Measurements from ENCODE around the gene UBALD2. TPM values are rescaled to one million over a fixed set of nuclear protein-coding genes. Genes with fewer than 3 reads are reported as not detected.

Gene UBALD2
- polyA plus RNA-seq, 2 of the 4 experiments (the other 2 are of a cell fraction), result 12.8 to 21.5 TPM

GRCh38 chr17:76263896-76264295 lies 1.3 kb upstream of the UBALD2 start:
- H3K4me3 ChIP-seq, result no peak overlapping the region
- no peaks in the 10 kb centered on the region for H3K9me3 ChIP-seq
- H3K27ac ChIP-seq, result peak overlapping the region; percentile 67 to 76; a peak in 4 of 6 replicates
- ChIA-PET POLR2A (interaction anchor here (1.4 to 1.5 kb wide), 2 partner anchors 9 to 12 kb away, joined by 7 to 17 read pairs; no protein-coding TSS in a partner anchor), CTCF (interaction anchor here (0.8 to 7.8 kb wide), 10 partner anchors 9 to 259 kb away, joined by 3 to 101 read pairs (median 4); partner anchors contain the start of gene RNF157)
- H3K4me1 ChIP-seq, result peaks cover 25% of the 10 kb centered on the region
- H3K4me2 ChIP-seq, result peak overlapping the region; percentile 78; the same call in 1 of the 3 replicates
- ATAC-seq (no peak), DNase-seq (ENCODE audit: low read depth in 1 of 2, low spot score in 1 of 2) (no peak), FAIRE-seq (no peak)
- TF ChIP-seq NFE2L2 (conservative IDR thresholded peaks at IDR 0.05; ENCODE audit: low read length) (no peak), MAX (IDR thresholded peaks at IDR 0.05) (no peak), ZNF302 (CRISPR knock-in tag; IDR thresholded peaks at IDR 0.05) (no peak)
- 89% methylated on average over 5 of the region's 5 CpGs for WGBS (ENCODE audit: missing lambda C conversion rate)

GRCh38 chr17:76264425-76264754 lies 758 bp upstream of the UBALD2 start:
- POLR2A ChIA-PET, result interaction anchor here (0.6 to 1.5 kb wide), 23 partner anchors 10 to 410 kb away, joined by 3 to 17 read pairs (median 4); partner anchors contain the start of genes ACOX1, FBF1, PRPSAP1 and RNF157
- peak overlapping the region; percentile 78 for H3K4me2 ChIP-seq
- H3K27ac ChIP-seq, result peak overlapping the region; percentile 67 to 76
- peaks cover 25% of the 10 kb centered on the region for H3K4me1 ChIP-seq
- 60% methylated on average over 9 of the region's 9 CpGs for WGBS (ENCODE audit: missing lambda C conversion rate)
- H3K4me3 ChIP-seq, result peak overlapping the region; percentile 23
- ATAC-seq (no peak), FAIRE-seq (no peak), DNase-seq (ENCODE audit: low read depth in 1 of 2, low spot score in 1 of 2) (no peak)
- TF ChIP-seq CBX2 (IDR thresholded peaks at IDR 0.05; ENCODE audit: borderline replicate concordance, low read depth) (no peak), ZC3H11A (IDR thresholded peaks at IDR 0.05) (no peak), CHD4 (IDR thresholded peaks at IDR 0.05; ENCODE audit: borderline replicate concordance) (no peak), MAX (IDR thresholded peaks at IDR 0.05) (no peak), MAFK (IDR thresholded peaks at IDR 0.05; ENCODE audit: partially characterized antibody) (no peak), MYC (IDR thresholded peaks at IDR 0.05; ENCODE audit: borderline replicate concordance, low read length) (no peak), HEYL (CRISPR knock-in tag; IDR thresholded peaks at IDR 0.05) (no peak), EHMT2 (IDR thresholded peaks at IDR 0.05; ENCODE audit: low read depth) (no peak), RNF2 (IDR thresholded peaks at IDR 0.05; ENCODE audit: borderline replicate concordance, low read depth) (no peak), KDM1A (IDR thresholded peaks at IDR 0.05; ENCODE audit: low read depth) (no peak), HES2 (IDR thresholded peaks at IDR 0.05) (no peak), CTCF (IDR thresholded peaks at IDR 0.05) (no peak)
- CTCF ChIA-PET, result interaction anchor here (0.6 to 7.8 kb wide), 11 partner anchors 8 to 409 kb away, joined by 3 to 101 read pairs (median 3); partner anchors contain the start of gene RNF157
- H3K9me3 ChIP-seq, result no peaks in the 10 kb centered on the region

- 0% methylated on average over 16 of the region's 76 CpGs for WGBS (ENCODE audit: missing lambda C conversion rate)
- peak in 1 of 2 experiments; percentile 53 for DNase-seq (ENCODE audit: low read depth in 1 of 2, low spot score in 1 of 2)
- POLR2A ChIA-PET, result interaction anchor here (1.0 to 1.6 kb wide), 11 partner anchors 13 to 411 kb away, joined by 3 to 17 read pairs (median 5); partner anchors contain the start of genes ACOX1, PRPSAP1, TEN1 and WBP2
- peak overlapping the region; percentile 89 to 92 for H3K27ac ChIP-seq
- no peak for FAIRE-seq
- ATAC-seq, result peak; percentile 34 to 57
- H3K4me2 ChIP-seq, result peak overlapping the region; percentile 93
- H3K4me3 ChIP-seq, result peak overlapping the region; percentile 99
- peaks cover 25% of the 10 kb centered on the region for H3K4me1 ChIP-seq
- CTCF ChIA-PET, result interaction anchor here (0.5 to 19.6 kb wide), 10 partner anchors 9 to 329 kb away, joined by 3 to 755 read pairs (median 6); partner anchors contain the start of gene EXOC7
- no peaks in the 10 kb centered on the region for H3K9me3 ChIP-seq
- no peak for TF ChIP-seq CTCF (IDR thresholded peaks at IDR 0.05)
- TF ChIP-seq USF2 (IDR thresholded peaks at IDR 0.05), result no peak
- TF ChIP-seq TFCP2L1 (CRISPR knock-in tag; IDR thresholded peaks at IDR 0.05), result no peak
- TF ChIP-seq ELK1 (IDR thresholded peaks at IDR 0.05; ENCODE audit: low read depth, low read length), result no peak
- peak; percentile 28 for TF ChIP-seq PHF8 (IDR thresholded peaks at IDR 0.05; ENCODE audit: borderline replicate concordance, low read depth)
- TF ChIP-seq FOSB (CRISPR knock-in tag; IDR thresholded peaks at IDR 0.05), result no peak
- TF ChIP-seq CHD2 (IDR thresholded peaks at IDR 0.05; ENCODE audit: low read length, partially characterized antibody), result no peak
- TF ChIP-seq MAFK (IDR thresholded peaks at IDR 0.05; ENCODE audit: partially characterized antibody), result no peak
- no peak for TF ChIP-seq ATOH8 (CRISPR knock-in tag; IDR thresholded peaks at IDR 0.05; ENCODE audit: low read depth)
- TF ChIP-seq ZFP36 (IDR thresholded peaks at IDR 0.05; ENCODE audit: borderline replicate concordance, partially characterized antibody), result no peak
- 0 out of 2 replicates have a peak, but pooled peaks have one; percentile 33 for TF ChIP-seq KDM5A (IDR thresholded peaks at IDR 0.05)
Observed at GRCh38 chr17:76265624-76266243, 586 bp downstream of the UBALD2 start.
